Thoracic aorta (tissue), 2 donors: Measurements from ENCODE around the gene OR2A25. TPM values are rescaled to one million over a fixed set of nuclear protein-coding genes. Genes with fewer than 3 reads are reported as not detected.

ENCODE experiments used
- ATAC-seq: fragments of 150-250 bp; one replicate; pipeline ENCODE4 v1.8.0; 2017; ENCODE audit warnings: low read depth; ENCODE audit not compliant: insufficient number of reproducible peaks, low FRiP score
- DNase-seq: peaks from one replicate; pipeline ENCODE4 v3.0.0-alpha.2; 2020; ENCODE audit warnings: low spot score
- H3K27ac ChIP-seq, 2 donors: fragments of 200-600 bp; sonication (generic); 1 replicate in 1 of 2; 2 replicates in 1 of 2; pipeline ENCODE4 v1.5.1; 2016; ENCODE audit warnings: mild to moderate bottlenecking in 2 of 2, moderate library complexity in 2 of 2
- H3K27me3 ChIP-seq: fragments of 200-600 bp; sonication (generic); replicated peaks from 2 replicates; pipeline ENCODE4 v1.6.0; 2016; ENCODE audit warnings: mild to moderate bottlenecking; ENCODE audit not compliant: insufficient read depth
- H3K36me3 ChIP-seq: fragments of 200-600 bp; sonication (generic); one replicate; pipeline ENCODE4 v1.5.1; 2016
- H3K4me1 ChIP-seq, 2 donors: fragments of 200-600 bp; sonication (generic); 1 replicate in 1 of 2; 2 replicates in 1 of 2; pipeline versions ENCODE4 v1.5.1 to v1.6.0; 2016; ENCODE audit warnings: low read depth in 2 of 2, mild to moderate bottlenecking in 1 of 2; ENCODE audit not compliant: control insufficient read depth in 1 of 2
- H3K4me3 ChIP-seq: fragments of 200-600 bp; sonication (generic); 2 replicates; pipeline ENCODE4 v1.5.1; 2016; ENCODE audit warnings: mild to moderate bottlenecking
- H3K9me3 ChIP-seq: fragments of 200-600 bp; sonication (generic); 2 replicates; pipeline ENCODE4 v1.5.1; 2016
- total RNA-seq, 2 donors: library from RNA; depleted of rRNA; stranded (reverse); fragments of >200 nt; gene quantifications; one replicate each; pipeline versions ENCODE4 v1.1.0 to v1.2.3, GENCODE V29; 2016
- TF ChIP-seq, protein P1 (sequence below): fragments of 200-600 bp; sonication (generic); IDR thresholded peaks from one replicate; pipeline ENCODE4 v1.5.1; 2019; ENCODE audit warnings: antibody characterized with exemption

Gene OR2A25
- total RNA-seq, 2 donors from 2014 or later = not detected

DNA sequence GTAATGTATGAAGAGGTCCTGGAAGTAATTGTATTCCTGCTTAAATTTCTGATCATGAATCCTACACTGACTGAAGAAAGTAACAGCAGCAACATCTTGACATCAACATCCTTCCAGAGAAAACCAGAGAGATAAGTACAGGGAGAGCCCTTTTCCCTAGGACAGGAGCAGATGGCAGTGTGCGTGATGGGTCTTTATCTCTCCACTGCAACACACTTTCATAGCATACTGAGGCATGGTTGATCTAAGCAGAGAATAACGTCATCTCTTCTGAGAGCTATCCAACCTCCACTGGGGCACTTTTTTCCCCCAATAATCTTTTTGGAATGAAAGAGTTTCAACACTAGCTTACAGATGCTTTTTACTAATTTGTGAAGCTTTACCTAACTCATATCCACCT is 342 bp downstream of the OR2A25 start:
- Histone ChIP-seq H3K27ac (no peak overlapping the region), H3K27me3 (no peaks in the 10 kb centered on the region), H3K4me1 (no peaks in the 10 kb centered on the region), H3K4me3 (no peak overlapping the region), H3K9me3 (no peaks in the 10 kb centered on the region), H3K36me3 (no peaks in the 10 kb centered on the region)
- DNase-seq (no peak), ATAC-seq (no peak)
- TF ChIP-seq, protein P1, sequence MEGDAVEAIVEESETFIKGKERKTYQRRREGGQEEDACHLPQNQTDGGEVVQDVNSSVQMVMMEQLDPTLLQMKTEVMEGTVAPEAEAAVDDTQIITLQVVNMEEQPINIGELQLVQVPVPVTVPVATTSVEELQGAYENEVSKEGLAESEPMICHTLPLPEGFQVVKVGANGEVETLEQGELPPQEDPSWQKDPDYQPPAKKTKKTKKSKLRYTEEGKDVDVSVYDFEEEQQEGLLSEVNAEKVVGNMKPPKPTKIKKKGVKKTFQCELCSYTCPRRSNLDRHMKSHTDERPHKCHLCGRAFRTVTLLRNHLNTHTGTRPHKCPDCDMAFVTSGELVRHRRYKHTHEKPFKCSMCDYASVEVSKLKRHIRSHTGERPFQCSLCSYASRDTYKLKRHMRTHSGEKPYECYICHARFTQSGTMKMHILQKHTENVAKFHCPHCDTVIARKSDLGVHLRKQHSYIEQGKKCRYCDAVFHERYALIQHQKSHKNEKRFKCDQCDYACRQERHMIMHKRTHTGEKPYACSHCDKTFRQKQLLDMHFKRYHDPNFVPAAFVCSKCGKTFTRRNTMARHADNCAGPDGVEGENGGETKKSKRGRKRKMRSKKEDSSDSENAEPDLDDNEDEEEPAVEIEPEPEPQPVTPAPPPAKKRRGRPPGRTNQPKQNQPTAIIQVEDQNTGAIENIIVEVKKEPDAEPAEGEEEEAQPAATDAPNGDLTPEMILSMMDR = no peak

DNA sequence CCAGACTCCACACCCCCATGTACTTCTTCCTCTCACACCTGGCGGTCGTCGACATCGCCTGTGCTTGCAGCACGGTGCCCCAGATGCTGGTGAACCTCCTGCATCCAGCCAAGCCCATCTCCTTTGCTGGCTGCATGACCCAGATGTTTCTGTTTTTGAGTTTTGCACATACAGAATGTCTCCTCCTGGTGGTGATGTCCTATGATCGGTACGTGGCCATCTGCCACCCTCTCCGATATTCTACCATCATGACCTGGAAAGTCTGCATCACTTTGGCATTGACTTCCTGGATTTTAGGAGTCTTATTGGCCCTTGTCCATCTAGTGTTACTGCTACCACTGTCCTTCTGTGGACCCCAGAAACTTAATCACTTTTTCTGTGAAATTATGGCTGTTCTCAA is 4.8 kb downstream of the OR2A25 start:
- Histone ChIP-seq H3K9me3 (no peaks in the 10 kb centered on the region), H3K4me1 (no peaks in the 10 kb centered on the region), H3K36me3 (no peaks in the 10 kb centered on the region), H3K4me3 (no peak overlapping the region), H3K27me3 (no peaks in the 10 kb centered on the region), H3K27ac (no peak overlapping the region)
- ATAC-seq = no peak
- no peak for DNase-seq
- TF ChIP-seq, protein P1 = no peak

DNA sequence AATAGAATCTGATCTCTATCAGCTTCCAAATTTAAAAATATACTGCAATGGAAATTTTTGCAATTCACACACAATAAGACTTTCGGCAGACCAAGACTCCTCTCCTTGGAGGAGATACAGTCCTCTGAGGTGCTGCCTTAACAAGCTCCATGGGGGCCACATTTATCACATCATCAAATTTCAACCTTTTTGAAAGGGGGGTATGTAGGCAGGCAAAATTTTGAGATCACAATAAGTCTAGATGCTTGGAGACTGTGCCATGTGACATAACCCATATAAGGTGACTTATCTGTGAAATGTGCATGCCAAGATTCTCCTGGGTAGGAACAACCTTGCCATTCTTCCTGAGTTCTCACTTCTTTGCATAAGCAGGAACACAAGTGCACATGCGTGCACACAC is 16.4 kb downstream of the OR2A25 start, which contains the start of gene OR2A12:
Gene OR2A12 (plus strand): TSS at position 301 of the 400 bp plus-strand sequence. CDS start 8,830 bp downstream, outside the sequence.
- no peaks in the 10 kb centered on the region for H3K27me3 ChIP-seq
- no peak for ATAC-seq
- H3K4me1 ChIP-seq = peaks cover 0 to 6% of the 10 kb centered on the region in 2 donors
- H3K36me3 ChIP-seq = no peaks in the 10 kb centered on the region
- DNase-seq = no peak
- no peak within 1 kb of the TSS for H3K4me3 ChIP-seq
- TF ChIP-seq, protein P1 = no peak
- peaks cover 4% of the 10 kb centered on the region for H3K9me3 ChIP-seq
- no peak within 1 kb of the TSS for H3K27ac ChIP-seq

- H3K9me3 ChIP-seq = peaks cover 7% of the 10 kb centered on the region
- H3K27me3 ChIP-seq = no peaks in the 10 kb centered on the region
- DNase-seq (no peak), ATAC-seq (no peak)
- H3K4me3 ChIP-seq = no peak overlapping the region
- H3K36me3 ChIP-seq = no peaks in the 10 kb centered on the region
- H3K27ac ChIP-seq = no peak overlapping the region
- TF ChIP-seq, protein P1 = no peak
- H3K4me1 ChIP-seq = peaks cover 0 to 6% of the 10 kb centered on the region in 2 donors
Observed at GRCh38 chr7:144086730-144087129, 17.1 kb downstream of the OR2A25 start.

- no peak overlapping the region for H3K4me3 ChIP-seq
- no peaks in the 10 kb centered on the region for H3K27me3 ChIP-seq
- H3K9me3 ChIP-seq = peaks cover 7% of the 10 kb centered on the region
- ATAC-seq (no peak), DNase-seq (no peak)
- no peak overlapping the region for H3K27ac ChIP-seq
- peaks cover 0 to 6% of the 10 kb centered on the region in 2 donors for H3K4me1 ChIP-seq
- H3K36me3 ChIP-seq = no peaks in the 10 kb centered on the region
- TF ChIP-seq, protein P1 = no peak
Observed at GRCh38 chr7:144087230-144087629, 17.6 kb downstream of the OR2A25 start.
